Measurements from ENCODE around the gene PAGR1. TPM values are rescaled to one million over a fixed set of nuclear protein-coding genes. Genes with fewer than 3 reads are reported as not detected.

The PAGR1 gene
- total and polyA plus RNA-seq, 2 experiments from 2014 or later: 19.3 to 23.6 TPM

DNA sequence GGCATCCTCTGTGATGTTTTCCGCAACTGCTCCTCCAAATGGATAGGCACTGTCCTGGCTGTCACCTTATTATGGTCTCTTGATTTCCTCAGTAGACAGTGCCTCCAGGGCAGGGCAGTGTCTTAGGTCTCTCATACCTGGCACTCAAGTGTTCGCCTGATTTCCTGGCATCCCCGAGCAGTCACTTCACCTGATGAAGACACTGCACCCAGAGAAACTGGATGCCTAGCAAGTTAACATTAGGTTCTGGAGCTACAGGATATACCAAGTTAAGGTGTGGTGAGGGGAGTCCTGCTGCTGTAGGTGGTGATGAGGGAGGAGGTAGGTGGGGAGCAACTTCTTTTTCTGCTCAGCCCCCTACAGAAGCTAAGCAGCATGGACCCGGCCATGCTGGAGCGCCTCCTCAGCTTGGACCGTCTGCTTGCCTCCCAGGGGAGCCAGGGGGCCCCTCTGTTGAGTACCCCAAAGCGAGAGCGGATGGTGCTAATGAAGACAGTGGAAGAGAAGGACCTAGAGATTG, 13.5 kb upstream of the PAGR1 start:
- no peaks in the 10 kb centered on the region for H3K9me3 ChIP-seq (ENCODE audit: low read depth)
- in situ Hi-C loops (cut with MboI): no loop called here
- H2AFZ ChIP-seq: no peak overlapping the region
- peaks cover 5% of the 10 kb centered on the region; the same call in 1 of the 2 replicates for H3K79me2 ChIP-seq (ENCODE audit: insufficient read depth)
- no peak for DNase-seq
- 90 to 94% methylated on average over 8 of the region's 8 CpGs for WGBS, 2 experiments (ENCODE audit: low coverage in 1 of 2, low lambda C conversion rate in 2 of 2, missing lambda C conversion rate in 2 of 2)
- no peaks in the 10 kb centered on the region; the same call in 1 of the 2 replicates for H3K36me3 ChIP-seq (ENCODE audit: low read depth)
- no peaks in the 10 kb centered on the region for H3K9me2 ChIP-seq (ENCODE audit: insufficient read depth)
- 0 out of 2 replicates have a peak, but pooled peaks cover 3% of the 10 kb centered on the region for H3K4me1 ChIP-seq (ENCODE audit: insufficient read depth)
- H3K4me3 ChIP-seq: no peak overlapping the region
- peaks cover 16% of the 10 kb centered on the region for H3F3A ChIP-seq (ENCODE audit: insufficient read depth)
- no peak overlapping the region for H3K9ac ChIP-seq
- no peak for TF ChIP-seq EZH2phosphoT487 (IDR thresholded peaks at IDR 0.05; ENCODE audit: insufficient read depth, low read depth)
- no peak for TF ChIP-seq EZH2 (IDR thresholded peaks at IDR 0.05; ENCODE audit: insufficient read depth, poor library complexity, severe bottlenecking)
- H3K27ac ChIP-seq: no peak overlapping the region
- no peaks in the 10 kb centered on the region for H3K27me3 ChIP-seq (replicated peaks; ENCODE audit: insufficient read depth)
- H3K4me2 ChIP-seq (ENCODE audit: unreplicated experiment): no peak overlapping the region
- H4K20me1 ChIP-seq (ENCODE audit: insufficient read depth): no peaks in the 10 kb centered on the region

GRCh38 chr16:29804020-29804419, 11.9 kb upstream of the PAGR1 start:
- H3K9me3 ChIP-seq (ENCODE audit: low read depth): no peaks in the 10 kb centered on the region
- WGBS, 2 experiments (ENCODE audit: low coverage in 1 of 2, low lambda C conversion rate in 2 of 2, missing lambda C conversion rate in 2 of 2): 91 to 97% methylated on average over 8 of the region's 8 CpGs
- in situ Hi-C loops (cut with MboI): no loop called here
- no peaks in the 10 kb centered on the region for H4K20me1 ChIP-seq (ENCODE audit: insufficient read depth)
- peaks cover 11% of the 10 kb centered on the region for H3K4me1 ChIP-seq (ENCODE audit: insufficient read depth)
- TF ChIP-seq EZH2 (IDR thresholded peaks at IDR 0.05; ENCODE audit: insufficient read depth, poor library complexity, severe bottlenecking): no peak
- H3K9me2 ChIP-seq (ENCODE audit: insufficient read depth): no peaks in the 10 kb centered on the region
- no peak overlapping the region for H3K4me3 ChIP-seq
- peaks cover 24% of the 10 kb centered on the region for H3F3A ChIP-seq (ENCODE audit: insufficient read depth)
- no peaks in the 10 kb centered on the region for H3K27me3 ChIP-seq (replicated peaks; ENCODE audit: insufficient read depth)
- H3K36me3 ChIP-seq (ENCODE audit: low read depth): no peaks in the 10 kb centered on the region; the same call in 1 of the 2 replicates
- DNase-seq: no peak
- peaks cover 11% of the 10 kb centered on the region for H3K79me2 ChIP-seq (ENCODE audit: insufficient read depth)
- no peak overlapping the region for H2AFZ ChIP-seq
- peak overlapping the region; percentile 54 for H3K4me2 ChIP-seq (ENCODE audit: unreplicated experiment)
- peak overlapping the region; percentile 75 for H3K27ac ChIP-seq
- peak overlapping the region; percentile 82 for H3K9ac ChIP-seq

GRCh38 chr16:29804455-29805231, 11.3 kb upstream of the PAGR1 start:
- Histone ChIP-seq H2AFZ (peak overlapping the region; percentile 34), H3K4me3 (peak overlapping the region; percentile 70), H3K9ac (peak overlapping the region; percentile 82), H3K4me1 (ENCODE audit: insufficient read depth) (peaks cover 11% of the 10 kb centered on the region), H3F3A (ENCODE audit: insufficient read depth) (peaks cover 24% of the 10 kb centered on the region), H3K27ac (peak overlapping the region; percentile 75), H3K79me2 (ENCODE audit: insufficient read depth) (peaks cover 18% of the 10 kb centered on the region), H3K27me3 (replicated peaks; ENCODE audit: insufficient read depth) (no peaks in the 10 kb centered on the region), H3K9me2 (ENCODE audit: insufficient read depth) (no peaks in the 10 kb centered on the region), H3K36me3 (ENCODE audit: low read depth) (no peaks in the 10 kb centered on the region), H4K20me1 (ENCODE audit: insufficient read depth) (no peaks in the 10 kb centered on the region), H3K9me3 (ENCODE audit: low read depth) (no peaks in the 10 kb centered on the region), H3K4me2 (ENCODE audit: unreplicated experiment) (peak overlapping the region; percentile 54)
- WGBS, 2 experiments (ENCODE audit: low coverage in 1 of 2, low lambda C conversion rate in 2 of 2, missing lambda C conversion rate in 2 of 2): 4 to 8% methylated on average over 15 to 26 of the region's 26 CpGs
- in situ Hi-C loops (cut with MboI): no loop called here
- DNase-seq: peak; percentile 71
- TF ChIP-seq EZH2 (IDR thresholded peaks at IDR 0.05; ENCODE audit: insufficient read depth, poor library complexity, severe bottlenecking) (no peak), EZH2phosphoT487 (IDR thresholded peaks at IDR 0.05; ENCODE audit: insufficient read depth, low read depth) (no peak)

GRCh38 chr16:29805232-29806098, 10.5 kb upstream of the PAGR1 start:
- peaks cover 30% of the 10 kb centered on the region for H3F3A ChIP-seq (ENCODE audit: insufficient read depth)
- no peaks in the 10 kb centered on the region for H3K9me2 ChIP-seq (ENCODE audit: insufficient read depth)
- peak overlapping the region; percentile 82 for H3K9ac ChIP-seq
- H3K36me3 ChIP-seq (ENCODE audit: low read depth): no peaks in the 10 kb centered on the region
- no peak for TF ChIP-seq EZH2phosphoT487 (IDR thresholded peaks at IDR 0.05; ENCODE audit: insufficient read depth, low read depth)
- no peak for TF ChIP-seq EZH2 (IDR thresholded peaks at IDR 0.05; ENCODE audit: insufficient read depth, poor library complexity, severe bottlenecking)
- peak overlapping the region; percentile 54 for H3K4me2 ChIP-seq (ENCODE audit: unreplicated experiment)
- in situ Hi-C loops (cut with MboI): no loop called here
- no peaks in the 10 kb centered on the region for H3K27me3 ChIP-seq (replicated peaks; ENCODE audit: insufficient read depth)
- peaks cover 18% of the 10 kb centered on the region for H3K4me1 ChIP-seq (ENCODE audit: insufficient read depth)
- peak overlapping the region; percentile 34 for H2AFZ ChIP-seq
- DNase-seq: peak; percentile 99
- H3K9me3 ChIP-seq (ENCODE audit: low read depth): no peaks in the 10 kb centered on the region
- peaks cover 22% of the 10 kb centered on the region for H3K79me2 ChIP-seq (ENCODE audit: insufficient read depth)
- peak overlapping the region; percentile 75 for H3K27ac ChIP-seq
- WGBS, 2 experiments (ENCODE audit: low coverage in 1 of 2, low lambda C conversion rate in 2 of 2, missing lambda C conversion rate in 2 of 2): 1% methylated on average over 22 to 90 of the region's 103 CpGs
- H3K4me3 ChIP-seq: peak overlapping the region; percentile 70
- no peaks in the 10 kb centered on the region for H4K20me1 ChIP-seq (ENCODE audit: insufficient read depth)
